HFF-Myc (cell line): ENCODE data around the gene SLC31A1.

Experiments
- DNase-seq: peaks from one replicate; pipeline ENCODE4 v3.0.0-alpha.2; 2011; ENCODE audit warnings: low read depth; ENCODE audit errors: extremely low read depth
- H3K4me3 ChIP-seq: replicated peaks from 2 replicates; pipeline ENCODE4 v1.5.1; 2011; ENCODE audit warnings: low read depth, mild to moderate bottlenecking, control low read depth, low read length
- TF ChIP-seq, protein P1 (sequence below): IDR thresholded peaks from 2 replicates; pipeline ENCODE4 v1.5.1; 2012; ENCODE audit warnings: mild to moderate bottlenecking, low read depth, low read length, control low read depth; ENCODE audit errors: missing control alignments

The SLC31A1 gene

DNA sequence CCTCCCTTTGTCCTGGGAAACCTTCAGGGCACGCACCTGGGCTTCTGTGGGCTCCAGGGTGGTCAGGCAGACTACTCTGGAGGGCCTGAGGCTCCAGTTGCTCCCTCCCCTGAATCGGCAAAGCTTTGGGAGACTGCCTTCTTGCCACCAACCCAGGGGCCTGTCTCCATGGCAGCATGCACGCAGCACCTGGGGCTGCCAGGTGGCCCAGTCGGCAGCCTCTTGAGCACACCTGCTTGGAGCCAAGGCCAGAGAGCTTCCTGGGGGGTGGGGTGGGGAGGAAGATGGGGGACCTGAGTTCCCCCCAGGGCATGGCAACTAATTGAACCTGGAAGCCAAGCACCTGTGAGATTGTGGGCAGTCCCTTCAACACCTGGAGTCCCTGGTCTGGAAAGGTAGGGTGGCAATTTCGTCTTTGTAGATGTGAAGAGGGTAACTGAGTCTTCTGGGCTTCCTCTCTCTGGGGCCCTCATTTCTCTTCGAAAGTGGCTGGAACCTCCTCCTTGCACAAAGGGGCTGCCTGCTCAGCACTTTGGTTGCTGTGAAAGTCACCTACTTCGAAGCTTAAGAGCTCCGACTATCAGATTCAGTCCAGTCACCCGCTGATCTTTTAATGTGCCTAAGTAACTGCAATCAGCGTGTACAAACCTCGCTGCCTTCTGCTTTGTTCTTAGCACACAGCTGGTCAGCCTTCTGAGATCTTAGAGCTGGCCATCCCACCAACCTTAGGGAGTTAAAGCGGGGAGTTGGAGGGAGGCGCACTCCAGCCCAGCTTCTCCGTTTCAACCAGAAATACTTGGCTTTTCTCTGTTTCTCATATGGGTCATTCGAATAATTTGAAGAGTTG lies 77.8 kb downstream of the SLC31A1 start:
- no peak overlapping the region for H3K4me3 ChIP-seq
- no peak for DNase-seq
- TF ChIP-seq, protein P1, sequence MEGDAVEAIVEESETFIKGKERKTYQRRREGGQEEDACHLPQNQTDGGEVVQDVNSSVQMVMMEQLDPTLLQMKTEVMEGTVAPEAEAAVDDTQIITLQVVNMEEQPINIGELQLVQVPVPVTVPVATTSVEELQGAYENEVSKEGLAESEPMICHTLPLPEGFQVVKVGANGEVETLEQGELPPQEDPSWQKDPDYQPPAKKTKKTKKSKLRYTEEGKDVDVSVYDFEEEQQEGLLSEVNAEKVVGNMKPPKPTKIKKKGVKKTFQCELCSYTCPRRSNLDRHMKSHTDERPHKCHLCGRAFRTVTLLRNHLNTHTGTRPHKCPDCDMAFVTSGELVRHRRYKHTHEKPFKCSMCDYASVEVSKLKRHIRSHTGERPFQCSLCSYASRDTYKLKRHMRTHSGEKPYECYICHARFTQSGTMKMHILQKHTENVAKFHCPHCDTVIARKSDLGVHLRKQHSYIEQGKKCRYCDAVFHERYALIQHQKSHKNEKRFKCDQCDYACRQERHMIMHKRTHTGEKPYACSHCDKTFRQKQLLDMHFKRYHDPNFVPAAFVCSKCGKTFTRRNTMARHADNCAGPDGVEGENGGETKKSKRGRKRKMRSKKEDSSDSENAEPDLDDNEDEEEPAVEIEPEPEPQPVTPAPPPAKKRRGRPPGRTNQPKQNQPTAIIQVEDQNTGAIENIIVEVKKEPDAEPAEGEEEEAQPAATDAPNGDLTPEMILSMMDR: no peak

DNA sequence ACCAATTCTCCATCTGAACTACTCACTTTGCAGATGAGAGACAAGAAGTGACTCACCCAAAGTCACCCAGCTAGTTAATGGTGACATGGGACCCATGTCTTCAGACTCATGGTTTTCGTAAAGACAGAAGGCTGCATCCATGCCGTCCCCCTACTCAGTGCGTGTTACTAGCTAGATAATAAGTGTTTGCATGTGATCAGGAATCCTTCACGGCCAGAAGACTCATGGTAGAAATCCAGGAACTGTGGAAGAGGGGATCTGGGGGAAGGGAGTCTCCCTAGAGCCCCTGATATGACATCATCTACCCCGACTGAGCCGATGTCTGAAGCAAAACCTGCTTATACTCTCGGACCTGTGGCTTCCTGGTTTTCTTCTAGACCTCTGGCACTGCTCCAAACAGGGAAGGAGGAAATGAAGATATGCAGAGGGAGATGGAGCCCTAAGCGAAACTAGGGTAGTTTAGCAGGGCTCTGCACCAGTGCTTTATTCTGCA lies 78.5 kb downstream of the SLC31A1 start:
- TF ChIP-seq, protein P1: no peak
- no peak overlapping the region for H3K4me3 ChIP-seq
- DNase-seq: no peak

DNA sequence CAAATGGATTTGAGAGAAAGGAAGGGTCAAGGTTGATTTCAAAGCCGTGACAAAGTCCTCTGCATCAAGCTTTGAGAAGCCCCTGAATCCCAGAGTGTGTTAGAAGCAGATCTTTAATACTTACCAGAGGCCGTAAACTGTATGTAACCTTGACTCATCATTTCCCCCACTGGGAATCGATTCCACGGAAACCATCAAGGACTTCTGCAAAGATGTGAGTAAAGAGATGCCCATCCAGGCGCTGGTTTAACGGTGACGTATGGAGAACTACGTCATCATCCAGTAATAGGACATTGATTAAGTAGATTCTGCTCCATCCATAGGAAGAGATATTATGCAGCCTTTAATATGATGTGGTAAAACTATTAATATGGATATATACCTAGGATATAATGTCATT lies 80.2 kb downstream of the SLC31A1 start:
- H3K4me3 ChIP-seq: no peak overlapping the region
- no peak for DNase-seq
- TF ChIP-seq, protein P1: no peak

DNA sequence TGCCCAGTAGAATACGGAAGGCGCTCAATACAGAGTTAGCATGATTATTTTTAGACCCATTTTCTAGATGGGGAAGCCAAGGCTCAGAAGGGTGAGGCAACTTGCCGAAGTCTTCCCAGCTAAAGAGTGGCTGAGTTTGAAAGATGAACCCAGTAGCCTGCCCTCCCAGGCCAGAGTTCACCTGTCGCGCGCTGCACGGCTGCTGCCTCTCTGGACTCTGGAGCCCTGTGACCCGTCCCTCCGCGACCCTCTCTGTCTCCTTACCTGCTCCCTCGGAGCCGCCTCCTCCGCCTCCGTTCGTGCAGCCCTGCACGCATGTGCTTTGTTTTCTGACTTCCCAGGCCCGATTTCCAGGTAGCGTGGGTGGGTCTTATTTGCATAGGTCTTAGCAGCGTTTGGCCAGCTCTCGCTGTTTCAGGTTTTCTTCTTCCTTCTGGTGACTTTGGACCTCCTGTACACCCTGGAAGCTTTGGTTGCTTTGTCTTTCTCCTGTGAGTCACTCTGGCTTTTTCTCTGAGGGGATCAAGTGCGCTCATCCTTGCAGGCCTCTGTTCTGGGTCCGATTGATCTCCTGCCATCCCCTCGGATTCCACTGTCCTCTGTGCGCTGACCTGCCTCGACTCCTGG lies 81.6 kb downstream of the SLC31A1 start, which contains the start of gene RNF183:
RNF183 (minus strand) TSS at position 585 of the 627 bp plus-strand sequence. CDS start 5,192 bp downstream, outside the sequence.
- TF ChIP-seq, protein P1: no peak
- no peak within 1 kb of the TSS for H3K4me3 ChIP-seq
- no peak for DNase-seq

- H3K4me3 ChIP-seq: no peak overlapping the region
- TF ChIP-seq, protein P1: no peak
- DNase-seq: no peak
Observed at GRCh38 chr9:113306566-113306965, 85.2 kb downstream of the SLC31A1 start.

DNA sequence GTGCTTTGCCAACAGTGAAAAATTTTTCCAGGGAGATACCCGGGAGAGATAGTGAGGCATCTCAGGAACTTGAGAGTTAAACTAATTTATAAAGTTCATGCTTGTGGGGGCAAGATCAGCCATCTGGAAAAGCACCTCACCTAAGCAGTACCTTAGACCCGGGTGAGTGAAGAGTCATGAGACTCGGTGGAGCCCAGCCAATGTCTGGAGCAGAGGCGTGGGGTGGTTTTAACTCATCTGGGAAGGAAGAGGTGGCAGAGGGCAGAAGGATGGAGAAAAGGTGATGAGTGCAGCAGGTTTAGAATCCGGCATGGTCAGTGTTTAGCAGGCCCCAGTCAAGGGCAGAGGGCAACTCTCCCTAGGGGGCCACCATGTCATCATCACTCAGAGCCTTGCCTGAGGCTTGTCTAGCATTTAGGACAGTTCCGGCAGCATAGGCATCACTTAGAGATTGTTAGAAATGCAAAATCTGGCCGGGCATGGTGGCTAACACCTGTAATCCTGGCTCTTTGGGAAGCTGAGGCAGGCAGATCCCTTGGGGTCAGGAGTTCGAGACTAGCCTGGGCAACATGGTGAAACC lies 86.1 kb downstream of the SLC31A1 start:
- DNase-seq: no peak
- TF ChIP-seq, protein P1: no peak
- H3K4me3 ChIP-seq: no peak overlapping the region
